GM21528 (cell line): ENCODE results near the gene CRACR2B.

Experiments
- ATAC-seq: cut with Tn5 transposase; IDR thresholded peaks from one replicate; pipeline ENCODE4 v1.9.1; 2021; ENCODE audit warnings: mild to moderate bottlenecking, moderate library complexity; ENCODE audit not compliant: unreplicated experiment, low FRiP score

CRACR2B gene

DNA sequence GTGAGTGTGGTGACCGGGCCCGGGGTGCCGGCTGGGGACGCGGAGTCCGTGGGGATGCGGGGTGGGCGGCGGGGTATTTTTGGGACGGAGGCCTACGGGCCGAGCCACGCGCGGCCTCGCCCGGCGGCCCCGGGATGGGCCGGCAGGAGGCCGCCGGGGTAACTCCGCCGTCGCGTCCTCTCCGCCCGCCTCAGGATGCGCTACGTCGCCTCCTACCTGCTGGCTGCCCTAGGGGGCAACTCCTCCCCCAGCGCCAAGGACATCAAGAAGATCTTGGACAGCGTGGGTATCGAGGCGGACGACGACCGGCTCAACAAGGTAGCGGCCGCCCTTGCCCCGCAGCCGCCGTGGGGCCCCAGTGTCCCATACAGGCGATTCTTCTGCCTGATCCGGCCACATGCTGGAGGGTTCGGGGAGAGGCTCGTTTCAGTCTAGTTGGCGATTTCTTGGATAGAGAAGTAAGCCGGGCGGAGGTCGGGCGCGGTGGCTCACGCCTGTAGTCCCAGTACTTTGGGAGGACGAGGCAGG lies 17.6 kb upstream of the CRACR2B start:
- ATAC-seq: no peak

DNA sequence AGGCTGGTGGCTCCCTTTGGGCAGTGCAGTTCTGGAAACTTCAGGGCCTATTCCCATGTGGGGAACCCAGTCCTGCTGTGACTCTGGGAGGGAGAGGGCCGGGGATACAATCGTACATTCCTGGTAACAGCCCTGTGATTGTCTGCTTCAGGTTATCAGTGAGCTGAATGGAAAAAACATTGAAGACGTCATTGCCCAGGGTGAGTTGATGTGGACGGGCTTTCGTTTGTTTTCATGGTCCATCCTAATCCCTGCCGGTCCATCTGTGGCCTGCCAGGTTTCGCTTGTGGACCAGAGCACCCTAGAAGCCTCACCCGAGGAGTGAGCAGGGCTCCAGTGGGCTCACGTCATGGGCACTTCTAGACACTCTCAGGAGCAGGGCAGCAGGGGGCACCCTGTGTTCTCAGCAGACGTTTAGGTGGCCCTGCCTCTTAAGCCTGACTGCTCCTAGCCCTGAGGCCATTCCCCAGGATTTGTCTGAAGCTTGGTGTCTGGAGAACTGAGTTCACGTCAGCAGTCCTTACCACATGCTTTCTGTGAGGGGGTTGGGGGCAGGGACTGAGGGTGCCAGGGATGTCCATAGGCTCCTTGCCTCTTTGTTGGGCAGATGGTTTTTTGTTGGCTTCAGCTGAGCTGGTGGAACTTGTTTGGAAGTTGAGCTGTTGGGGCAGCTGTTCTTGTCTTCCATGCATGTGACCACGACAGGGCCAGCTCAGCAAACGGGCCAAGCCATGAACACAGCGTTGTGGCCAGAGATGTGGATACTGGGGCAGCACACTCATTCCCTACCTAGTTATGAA lies 16.1 kb upstream of the CRACR2B start:
- ATAC-seq: no peak

DNA sequence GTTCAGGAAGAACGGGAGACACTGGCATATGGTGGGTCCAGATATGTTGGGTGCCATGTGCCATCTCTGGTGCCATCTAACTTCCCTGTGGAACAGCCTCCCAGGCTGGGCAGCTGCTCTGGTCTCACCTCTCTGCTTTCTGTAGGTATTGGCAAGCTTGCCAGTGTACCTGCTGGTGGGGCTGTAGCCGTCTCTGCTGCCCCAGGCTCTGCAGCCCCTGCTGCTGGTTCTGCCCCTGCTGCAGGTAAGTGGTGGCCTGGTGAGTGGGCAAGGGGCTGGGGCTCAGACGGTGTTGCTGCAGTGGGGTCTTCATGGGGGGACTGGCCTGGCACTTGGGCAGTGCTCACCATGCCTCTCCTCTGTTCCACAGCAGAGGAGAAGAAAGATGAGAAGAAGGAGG lies 15.3 kb upstream of the CRACR2B start:
- ATAC-seq: no peak

GRCh38 chr11:813072-813455 lies 14.7 kb upstream of the CRACR2B start:
- ATAC-seq: no peak

DNA sequence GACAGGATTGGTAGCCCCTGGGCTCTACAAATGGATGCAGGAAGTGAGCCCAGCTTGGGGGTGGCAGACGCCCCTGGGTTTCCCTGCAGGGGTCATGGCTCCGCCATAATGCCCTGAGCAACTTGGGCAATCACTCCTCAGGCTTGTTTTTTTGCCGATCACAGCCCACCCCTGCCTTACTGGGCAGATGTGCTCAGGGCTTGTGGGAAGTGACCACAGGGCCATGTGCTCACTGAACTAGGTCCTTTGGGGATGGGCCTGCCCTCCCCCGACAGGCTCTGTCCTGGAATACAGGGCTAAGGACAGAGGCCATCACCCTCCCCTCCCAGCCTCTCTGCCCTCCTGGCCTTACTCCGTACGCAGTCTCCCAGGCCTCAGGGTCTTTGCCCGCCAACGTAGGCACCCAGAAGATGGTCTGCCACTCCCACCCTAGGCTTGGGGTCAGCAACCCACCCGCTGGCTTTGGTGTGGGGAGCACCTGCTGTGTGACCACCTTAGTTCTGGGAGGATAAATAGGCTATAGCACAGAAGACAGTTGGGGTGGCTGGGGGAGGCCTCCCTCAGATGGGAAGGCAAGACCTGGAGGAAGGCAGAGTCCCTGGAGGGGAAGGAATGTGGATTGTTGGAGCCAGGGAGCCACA lies 14.1 kb upstream of the CRACR2B start:
- no peak for ATAC-seq

DNA sequence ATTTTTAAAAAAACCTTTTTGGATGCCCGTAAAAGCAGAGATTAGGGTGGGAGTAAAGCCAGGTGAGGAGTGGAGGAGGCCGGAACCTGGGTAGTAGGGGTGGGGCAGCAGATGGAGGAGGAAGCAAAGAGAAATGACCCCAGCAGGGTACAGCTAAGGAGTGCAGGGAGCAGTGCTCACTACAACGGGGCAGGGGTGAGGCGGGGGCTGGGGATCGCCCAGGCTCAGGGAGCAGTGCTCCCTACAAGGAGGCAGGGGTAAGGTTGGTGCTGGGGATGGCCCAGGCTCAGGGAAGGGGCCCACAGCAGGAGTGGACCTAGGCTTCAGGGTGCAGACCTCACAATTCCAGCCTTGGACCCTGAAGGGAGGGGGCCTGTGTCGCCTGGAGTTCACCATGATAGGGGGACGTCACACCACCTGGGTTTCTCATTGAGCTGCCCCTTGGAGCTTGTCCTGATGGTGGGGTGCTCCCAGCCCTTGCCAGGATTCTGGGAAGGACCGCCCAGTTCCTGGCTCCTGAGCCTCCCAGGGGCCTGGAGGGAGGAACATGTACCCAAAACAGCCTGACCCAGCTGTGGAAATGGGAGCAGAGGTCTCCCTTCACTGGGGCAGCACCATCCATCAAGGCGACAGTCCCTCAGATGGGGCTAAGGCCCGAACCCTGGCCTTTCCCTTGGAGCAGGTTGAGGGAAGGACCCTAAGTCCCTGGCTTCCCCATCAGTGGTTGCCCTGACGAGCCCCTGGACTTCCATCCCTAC lies 11.9 kb upstream of the CRACR2B start:
- no peak for ATAC-seq

GRCh38 chr11:816433-816779 lies 11.3 kb upstream of the CRACR2B start:
- ATAC-seq: no peak

- ATAC-seq: no peak
Observed at GRCh38 chr11:818396-819128, 9.2 kb upstream of the CRACR2B start, which contains the start of gene PNPLA2. Gene PNPLA2, plus strand, starts transcription at chr11:818914. Its CDS starts 805 bp downstream, at chr11:819719.

- ATAC-seq: peak; percentile 63
Observed at GRCh38 chr11:819129-819931, 8.4 kb upstream of the CRACR2B start.

GRCh38 chr11:819943-820649 lies 7.6 kb upstream of the CRACR2B start:
- peak; percentile 61 for ATAC-seq

DNA sequence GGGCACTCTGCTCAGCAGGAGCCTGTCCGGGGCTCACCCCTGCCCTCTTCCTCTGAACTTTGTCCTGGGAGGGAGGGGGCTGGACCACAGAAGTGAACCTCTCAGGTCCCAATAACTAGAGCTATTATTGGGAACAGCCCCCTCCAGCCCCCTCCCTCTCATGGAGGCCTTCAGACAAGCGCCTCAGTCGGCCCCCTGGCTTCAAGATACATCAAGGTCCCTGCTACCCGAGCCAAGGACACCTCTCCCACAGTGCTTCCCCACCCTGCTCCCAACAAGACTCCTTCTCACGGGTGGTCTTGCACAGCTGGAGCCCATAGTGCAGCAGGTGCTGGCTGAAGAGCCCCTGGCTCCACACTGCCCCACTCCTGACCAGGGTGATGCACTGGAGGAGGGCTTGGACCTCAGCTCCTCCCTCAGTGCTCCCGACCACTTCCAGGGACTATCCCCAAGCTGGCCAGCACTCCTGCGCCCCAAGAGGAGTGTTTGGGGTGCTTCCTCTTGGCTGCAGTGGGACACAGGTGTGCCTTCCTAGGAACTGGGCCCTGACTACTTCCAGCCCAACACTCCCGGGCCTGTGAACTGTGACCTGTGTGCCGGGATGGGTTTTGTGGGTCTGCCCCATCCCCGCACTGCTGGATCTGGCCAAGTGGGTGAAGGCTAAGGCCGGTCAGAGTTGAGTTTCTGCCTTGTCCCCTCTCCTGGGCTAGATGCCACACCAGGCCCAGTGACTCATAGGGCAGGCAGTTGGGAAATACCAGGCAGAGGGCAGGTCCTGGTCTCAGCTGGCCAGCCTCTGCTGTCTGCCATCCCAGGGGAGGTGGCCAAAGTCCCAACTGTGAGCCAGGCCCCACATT lies 6.8 kb upstream of the CRACR2B start:
- no peak for ATAC-seq

DNA sequence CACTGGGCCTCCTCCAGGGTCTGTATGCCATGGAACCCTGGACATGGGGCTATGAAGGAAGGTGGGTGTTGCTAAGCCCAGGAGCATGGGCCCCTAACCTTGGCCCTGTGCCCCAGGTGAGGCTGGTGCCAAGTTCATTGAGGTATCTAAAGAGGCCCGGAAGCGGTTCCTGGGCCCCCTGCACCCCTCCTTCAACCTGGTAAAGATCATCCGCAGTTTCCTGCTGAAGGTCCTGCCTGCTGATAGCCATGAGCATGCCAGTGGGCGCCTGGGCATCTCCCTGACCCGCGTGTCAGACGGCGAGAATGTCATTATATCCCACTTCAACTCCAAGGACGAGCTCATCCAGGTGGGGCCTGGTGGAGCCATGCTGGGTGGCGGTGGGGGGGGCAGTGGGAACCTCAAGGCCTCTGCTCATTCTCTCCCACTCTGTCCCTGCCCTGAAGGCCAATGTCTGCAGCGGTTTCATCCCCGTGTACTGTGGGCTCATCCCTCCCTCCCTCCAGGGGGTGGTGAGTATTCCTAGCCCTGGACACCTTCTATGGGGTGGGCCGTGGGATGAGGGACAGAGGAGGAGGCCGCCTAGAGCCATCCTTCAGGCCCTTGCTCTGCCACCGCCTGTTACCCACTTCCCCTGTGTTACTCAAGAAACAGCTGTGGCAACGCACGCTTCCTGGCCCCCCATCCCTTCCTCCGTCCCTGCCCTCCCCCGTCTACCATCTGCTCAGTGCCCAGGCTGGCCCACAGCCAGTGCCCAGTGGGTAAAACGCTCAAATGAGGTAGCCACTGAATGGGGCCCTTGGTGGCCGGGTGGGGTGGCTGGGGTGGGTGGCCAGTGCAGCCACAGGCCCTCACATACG lies 6.0 kb upstream of the CRACR2B start:
- ATAC-seq: no peak

GRCh38 chr11:823441-824291 lies 4.1 kb upstream of the CRACR2B start:
- ATAC-seq: no peak

- no peak for ATAC-seq
Observed at GRCh38 chr11:824292-824880, 3.3 kb upstream of the CRACR2B start.

DNA sequence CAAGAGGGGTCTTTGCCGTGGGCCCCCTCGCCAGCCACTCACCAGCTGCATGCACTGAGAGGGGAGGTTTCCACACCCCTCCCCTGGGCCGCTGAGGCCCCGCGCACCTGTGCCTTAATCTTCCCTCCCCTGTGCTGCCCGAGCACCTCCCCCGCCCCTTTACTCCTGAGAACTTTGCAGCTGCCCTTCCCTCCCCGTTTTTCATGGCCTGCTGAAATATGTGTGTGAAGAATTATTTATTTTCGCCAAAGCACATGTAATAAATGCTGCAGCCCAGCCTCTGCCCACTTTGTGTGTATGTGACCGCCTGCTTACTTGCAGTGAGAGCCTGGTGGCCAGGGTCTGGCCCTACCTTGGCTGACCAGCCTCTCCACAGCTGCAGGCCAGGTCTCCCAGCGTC lies 2.8 kb upstream of the CRACR2B start:
- no peak for ATAC-seq
